HEK293 (cell line): ENCODE measurements around the gene DNAH12.

ENCODE experiments used
- CTCF ChIA-PET: fragments of 350-600 bp; formaldehyde crosslinking; extraction: SDS; loops from one replicate; lab custom pipeline; 2021; ENCODE audit warnings: antibody characterized with exemption; lab: Yijun Ruan, JAX
- POLR2A ChIA-PET: fragments of 300-600 bp; formaldehyde crosslinking; extraction: SDS; loops from one replicate; lab custom pipeline; 2020; ENCODE audit warnings: antibody characterized with exemption, inconsistent platforms; lab: Yijun Ruan, JAX
- H3K27ac ChIP-seq: fragments of 200-500 bp; sonication (Bioruptor generic); 2 replicates; pipeline ENCODE4 v1.5.1; 2014; ENCODE audit warnings: low read depth, low read length, control low read depth, inconsistent platforms; ENCODE audit errors: extremely low read depth
- H3K36me3 ChIP-seq, 2 experiments: fragments of 200-500 bp in 1 of 2; sonication (Bioruptor generic) in 1 of 2; 1 replicate in 1 of 2; 2 replicates in 1 of 2; pipeline ENCODE4 v1.5.1; 2014 to 2017; ENCODE audit warnings: inconsistent platforms in 2 of 2, low read length in 2 of 2; ENCODE audit not compliant: control insufficient read depth in 2 of 2, insufficient read depth in 1 of 2
- H3K4me1 ChIP-seq: fragments of 200-500 bp; sonication (Bioruptor generic); 2 replicates; pipeline ENCODE4 v1.5.1; 2014; ENCODE audit warnings: mild to moderate bottlenecking, low read length, inconsistent platforms; ENCODE audit not compliant: control insufficient read depth, insufficient read depth
- H3K4me3 ChIP-seq: 2 replicates; pipeline ENCODE4 v1.5.1; 2011; ENCODE audit warnings: low read depth, mild to moderate bottlenecking, control low read depth, low read length, moderate library complexity
- H3K9me3 ChIP-seq: fragments of 200-500 bp; sonication (Bioruptor generic); 2 replicates; pipeline ENCODE4 v1.5.1; 2014; ENCODE audit warnings: low read depth, low read length, inconsistent platforms; ENCODE audit not compliant: control insufficient read depth, insufficient read depth
- BCL6B ChIP-seq: fragments of 450-650 bp; formaldehyde crosslinking; IDR thresholded peaks from 2 replicates; pipeline ENCODE4 v1.5.1; 2017; ENCODE audit warnings: missing biosample characterization, missing genetic modification characterization
- HOXC10 ChIP-seq: sonication (generic); formaldehyde crosslinking; IDR thresholded peaks from 2 replicates; pipeline ENCODE4 v1.8.1; 2023; ENCODE audit warnings: mild to moderate bottlenecking, missing genetic modification reagents
- MEIS1 ChIP-seq: sonication (generic); formaldehyde crosslinking; IDR thresholded peaks from 2 replicates; pipeline ENCODE4 v1.8.1; 2022; ENCODE audit warnings: missing genetic modification reagents, mild to moderate bottlenecking, borderline replicate concordance
- OVOL3 ChIP-seq: fragments of 450-650 bp; formaldehyde crosslinking; IDR thresholded peaks from 2 replicates; pipeline ENCODE4 v1.5.1; 2016; ENCODE audit warnings: missing biosample characterization, missing genetic modification characterization
- PATZ1 ChIP-seq: fragments of 450-650 bp; formaldehyde crosslinking; IDR thresholded peaks from 2 replicates; pipeline ENCODE4 v1.5.1; 2016; ENCODE audit warnings: missing biosample characterization, missing genetic modification characterization
- PRDM1 ChIP-seq: fragments of 450-650 bp; formaldehyde crosslinking; IDR thresholded peaks from 2 replicates; pipeline ENCODE4; 2016; ENCODE audit warnings: missing biosample characterization, missing genetic modification characterization
- REST ChIP-seq: fragments of 450-650 bp; formaldehyde crosslinking; IDR thresholded peaks from 2 replicates; pipeline ENCODE4 v1.5.1; 2016; ENCODE audit warnings: missing biosample characterization, missing genetic modification characterization
- SCRT2 ChIP-seq: fragments of 450-650 bp; formaldehyde crosslinking; IDR thresholded peaks from 2 replicates; pipeline ENCODE4 v1.5.1; 2016; ENCODE audit warnings: missing biosample characterization, missing genetic modification characterization
- SP3 ChIP-seq: fragments of 450-650 bp; formaldehyde crosslinking; IDR thresholded peaks from 2 replicates; pipeline ENCODE4 v1.5.1; 2016; ENCODE audit warnings: missing biosample characterization, missing genetic modification characterization
- ZNF416 ChIP-seq: fragments of 450-650 bp; formaldehyde crosslinking; IDR thresholded peaks from 2 replicates; pipeline ENCODE4 v1.5.1; 2016; ENCODE audit warnings: missing biosample characterization, missing genetic modification characterization
- ZNF433 ChIP-seq: fragments of 450-650 bp; formaldehyde crosslinking; IDR thresholded peaks from 2 replicates; pipeline ENCODE4 v1.5.1; 2016; ENCODE audit warnings: missing biosample characterization, missing genetic modification characterization, low read depth
- ZNF571 ChIP-seq: fragments of 450-650 bp; formaldehyde crosslinking; IDR thresholded peaks from 2 replicates; pipeline ENCODE4 v1.5.0; 2017; ENCODE audit warnings: missing biosample characterization, missing genetic modification characterization
- ZNF76 ChIP-seq: fragments of 450-650 bp; formaldehyde crosslinking; IDR thresholded peaks from 2 replicates; pipeline ENCODE4; 2016; ENCODE audit warnings: low read depth, missing biosample characterization, missing genetic modification characterization, borderline replicate concordance
- ZNF768 ChIP-seq: fragments of 450-650 bp; formaldehyde crosslinking; IDR thresholded peaks from 2 replicates; pipeline ENCODE4 v1.5.1; 2018; ENCODE audit warnings: missing biosample characterization, mild to moderate bottlenecking, missing genetic modification characterization
- ZNF776 ChIP-seq: fragments of 450-650 bp; formaldehyde crosslinking; IDR thresholded peaks from 2 replicates; pipeline ENCODE4 v1.5.0; 2017; ENCODE audit warnings: missing biosample characterization, missing genetic modification characterization, borderline replicate concordance
- ZNF843 ChIP-seq: fragments of 450-650 bp; formaldehyde crosslinking; IDR thresholded peaks from 2 replicates; pipeline ENCODE4 v1.5.1; 2016; ENCODE audit warnings: missing biosample characterization, missing genetic modification characterization
- ZSCAN4 ChIP-seq: fragments of 450-650 bp; formaldehyde crosslinking; IDR thresholded peaks from 2 replicates; pipeline ENCODE4 v1.5.1; 2017; ENCODE audit warnings: missing biosample characterization, missing genetic modification characterization
- ZXDB ChIP-seq: fragments of 450-650 bp; formaldehyde crosslinking; IDR thresholded peaks from 2 replicates; pipeline ENCODE4 v1.5.1; 2016; ENCODE audit warnings: missing biosample characterization, missing genetic modification characterization

Gene DNAH12

GRCh38 chr3:57545636-57546268 lies 1.6 kb upstream of the DNAH12 start:
- no peak overlapping the region for H3K4me3 ChIP-seq
- TF ChIP-seq ZNF768 (tag by site-specific recombination): no peak
- TF ChIP-seq ZNF416 (tag by site-specific recombination): no peak
- TF ChIP-seq ZNF776 (tag by site-specific recombination): no peak
- TF ChIP-seq PATZ1 (tag by site-specific recombination): no peak
- TF ChIP-seq MEIS1 (CRISPR knock-in tag): no peak
- no peak for TF ChIP-seq ZSCAN4 (tag by site-specific recombination)
- TF ChIP-seq HOXC10: no peak
- TF ChIP-seq OVOL3: no peak
- TF ChIP-seq ZNF76: no peak
- TF ChIP-seq SCRT2: no peak
- TF ChIP-seq ZNF843: no peak
- TF ChIP-seq BCL6B: no peak
- no peak for TF ChIP-seq SP3 (tag by site-specific recombination)
- TF ChIP-seq ZNF433 (tag by site-specific recombination): no peak
- TF ChIP-seq ZXDB (tag by site-specific recombination): no peak
- no peak for TF ChIP-seq ZNF571
- TF ChIP-seq REST (tag by site-specific recombination): no peak
- peaks cover 3% of the 10 kb centered on the region; the same call in 1 of the 2 replicates for H3K4me1 ChIP-seq
- H3K9me3 ChIP-seq: no peaks in the 10 kb centered on the region
- POLR2A ChIA-PET: no interaction called here
- CTCF ChIA-PET: no interaction called here
- H3K27ac ChIP-seq: no peak overlapping the region
- no peaks in the 10 kb centered on the region; a peak in 1 of 3 replicates for H3K36me3 ChIP-seq

GRCh38 chr3:57538465-57538864 lies 5.7 kb downstream of the DNAH12 start:
- Histone ChIP-seq H3K36me3 (no peaks in the 10 kb centered on the region), H3K27ac (no peak overlapping the region), H3K9me3 (no peaks in the 10 kb centered on the region), H3K4me3 (no peak overlapping the region), H3K4me1 (no peaks in the 10 kb centered on the region)
- CTCF ChIA-PET: interaction anchor here (0.7 kb wide), 1 partner anchor 19 kb away, joined by 3 read pairs; no protein-coding TSS in a partner anchor
- POLR2A ChIA-PET: no interaction called here
- TF ChIP-seq PRDM1 (tag by site-specific recombination) (peak; percentile 77), SCRT2 (no peak)
- TF ChIP-seq, all 188 proteins: peak for 1
